ENCODE results near the gene CDK19. TPM values are rescaled to one million over a fixed set of nuclear protein-coding genes. Genes with fewer than 3 reads are reported as not detected.
A peak's percentile ranks its signal among the peaks of the same experiment; 100 is the strongest.

Gene CDK19
- total RNA-seq, 1 experiment from 2014 or later: 18.1 TPM

- H3K9ac ChIP-seq (ENCODE audit: low read length): no peak overlapping the region
- H4K20me1 ChIP-seq (ENCODE audit: insufficient read depth, low read depth, low read length): no peaks in the 10 kb centered on the region
- no peak overlapping the region for H2AFZ ChIP-seq (ENCODE audit: low read length)
- no peak for DNase-seq
- no peaks in the 10 kb centered on the region for H3K9me2 ChIP-seq (replicated peaks; ENCODE audit: insufficient read depth, low read length)
- no peaks in the 10 kb centered on the region for H3K27me3 ChIP-seq (ENCODE audit: low read length)
- no peaks in the 10 kb centered on the region for H3K4me1 ChIP-seq (ENCODE audit: low read length)
- no peaks in the 10 kb centered on the region for H3K9me3 ChIP-seq (ENCODE audit: low read length)
- H3K79me2 ChIP-seq (ENCODE audit: low read length): no peaks in the 10 kb centered on the region
- no peak overlapping the region for H3K4me3 ChIP-seq (ENCODE audit: low read length)
- no peak overlapping the region for H3K4me2 ChIP-seq (ENCODE audit: low read depth, low read length, poor library complexity, severe bottlenecking)
- no peak overlapping the region for H3K27ac ChIP-seq (ENCODE audit: low read length)
- no peaks in the 10 kb centered on the region for H3K36me3 ChIP-seq (ENCODE audit: insufficient read depth, low read length)
Observed at GRCh38 chr6:110823146-110823545, 7.9 kb upstream of the CDK19 start.

- DNase-seq: no peak
- no peaks in the 10 kb centered on the region for H3K36me3 ChIP-seq (ENCODE audit: insufficient read depth, low read length)
- no peak overlapping the region for H3K27ac ChIP-seq (ENCODE audit: low read length)
- no peak overlapping the region for H3K4me2 ChIP-seq (ENCODE audit: low read depth, low read length, poor library complexity, severe bottlenecking)
- H3K9me2 ChIP-seq (replicated peaks; ENCODE audit: insufficient read depth, low read length): no peaks in the 10 kb centered on the region
- H3K9ac ChIP-seq (ENCODE audit: low read length): no peak overlapping the region
- H3K9me3 ChIP-seq (ENCODE audit: low read length): no peaks in the 10 kb centered on the region
- no peak overlapping the region for H2AFZ ChIP-seq (ENCODE audit: low read length)
- H4K20me1 ChIP-seq (ENCODE audit: insufficient read depth, low read depth, low read length): no peaks in the 10 kb centered on the region
- no peaks in the 10 kb centered on the region for H3K4me1 ChIP-seq (ENCODE audit: low read length)
- H3K79me2 ChIP-seq (ENCODE audit: low read length): no peaks in the 10 kb centered on the region
- no peaks in the 10 kb centered on the region for H3K27me3 ChIP-seq (ENCODE audit: low read length)
- no peak overlapping the region for H3K4me3 ChIP-seq (ENCODE audit: low read length)
Observed at GRCh38 chr6:110822249-110822648, 7.0 kb upstream of the CDK19 start.

- H3K36me3 ChIP-seq (ENCODE audit: insufficient read depth, low read length): no peaks in the 10 kb centered on the region
- H3K79me2 ChIP-seq (ENCODE audit: low read length): peaks cover 7% of the 10 kb centered on the region; the same call in 1 of the 2 replicates
- no peak for DNase-seq
- H3K9ac ChIP-seq (ENCODE audit: low read length): peak overlapping the region; percentile 56
- H3K9me2 ChIP-seq (replicated peaks; ENCODE audit: insufficient read depth, low read length): no peaks in the 10 kb centered on the region
- H3K4me3 ChIP-seq (ENCODE audit: low read length): peak overlapping the region; percentile 86; the same call in 1 of the 2 replicates
- peaks cover 29% of the 10 kb centered on the region for H3K4me1 ChIP-seq (ENCODE audit: low read length)
- H4K20me1 ChIP-seq (ENCODE audit: insufficient read depth, low read depth, low read length): peaks cover 12% of the 10 kb centered on the region; the same call in 1 of the 2 replicates
- H3K27me3 ChIP-seq (ENCODE audit: low read length): no peaks in the 10 kb centered on the region
- peak overlapping the region; percentile 71 for H3K4me2 ChIP-seq (ENCODE audit: low read depth, low read length, poor library complexity, severe bottlenecking)
- H3K9me3 ChIP-seq (ENCODE audit: low read length): no peaks in the 10 kb centered on the region
- peak overlapping the region; percentile 73 for H3K27ac ChIP-seq (ENCODE audit: low read length)
- peak overlapping the region; percentile 22 for H2AFZ ChIP-seq (ENCODE audit: low read length)
Observed at GRCh38 chr6:110816677-110817076, 1.4 kb upstream of the CDK19 start.

- H3K9ac ChIP-seq (ENCODE audit: low read length): peak overlapping the region; percentile 84
- peaks cover 7% of the 10 kb centered on the region; the same call in 1 of the 2 replicates for H3K79me2 ChIP-seq (ENCODE audit: low read length)
- peak overlapping the region; percentile 86 for H3K4me3 ChIP-seq (ENCODE audit: low read length)
- peaks cover 39% of the 10 kb centered on the region for H3K4me1 ChIP-seq (ENCODE audit: low read length)
- peak overlapping the region; percentile 71 for H3K4me2 ChIP-seq (ENCODE audit: low read depth, low read length, poor library complexity, severe bottlenecking)
- peak overlapping the region; percentile 93 for H2AFZ ChIP-seq (ENCODE audit: low read length)
- H3K9me3 ChIP-seq (ENCODE audit: low read length): no peaks in the 10 kb centered on the region
- peaks cover 22% of the 10 kb centered on the region; the same call in 1 of the 2 replicates for H4K20me1 ChIP-seq (ENCODE audit: insufficient read depth, low read depth, low read length)
- H3K27ac ChIP-seq (ENCODE audit: low read length): peak overlapping the region; percentile 78
- no peaks in the 10 kb centered on the region for H3K9me2 ChIP-seq (replicated peaks; ENCODE audit: insufficient read depth, low read length)
- no peaks in the 10 kb centered on the region for H3K36me3 ChIP-seq (ENCODE audit: insufficient read depth, low read length)
- no peak for DNase-seq
- no peaks in the 10 kb centered on the region for H3K27me3 ChIP-seq (ENCODE audit: low read length)
Observed at GRCh38 chr6:110815015-110815410, 256 bp downstream of the CDK19 start.

- peak overlapping the region; percentile 86 for H3K4me3 ChIP-seq (ENCODE audit: low read length)
- H3K27me3 ChIP-seq (ENCODE audit: low read length): no peaks in the 10 kb centered on the region
- H3K9me2 ChIP-seq (replicated peaks; ENCODE audit: insufficient read depth, low read length): no peaks in the 10 kb centered on the region
- H3K4me1 ChIP-seq (ENCODE audit: low read length): peaks cover 39% of the 10 kb centered on the region
- H4K20me1 ChIP-seq (ENCODE audit: insufficient read depth, low read depth, low read length): peaks cover 22% of the 10 kb centered on the region; the same call in 1 of the 2 replicates
- peak overlapping the region; percentile 84 for H3K9ac ChIP-seq (ENCODE audit: low read length)
- H3K27ac ChIP-seq (ENCODE audit: low read length): peak overlapping the region; percentile 78
- no peaks in the 10 kb centered on the region for H3K9me3 ChIP-seq (ENCODE audit: low read length)
- peak overlapping the region; percentile 93 for H2AFZ ChIP-seq (ENCODE audit: low read length)
- peak overlapping the region; percentile 71 for H3K4me2 ChIP-seq (ENCODE audit: low read depth, low read length, poor library complexity, severe bottlenecking)
- peak; percentile 75 for DNase-seq
- H3K36me3 ChIP-seq (ENCODE audit: insufficient read depth, low read length): no peaks in the 10 kb centered on the region
- peaks cover 7% of the 10 kb centered on the region; the same call in 1 of the 2 replicates for H3K79me2 ChIP-seq (ENCODE audit: low read length)
Observed at GRCh38 chr6:110814102-110815014, 911 bp downstream of the CDK19 start.

- Histone ChIP-seq H3K4me3 (ENCODE audit: low read length) (peak overlapping the region; percentile 86), H3K36me3 (ENCODE audit: insufficient read depth, low read length) (no peaks in the 10 kb centered on the region), H3K4me2 (ENCODE audit: low read depth, low read length, poor library complexity, severe bottlenecking) (peak overlapping the region; percentile 71), H3K79me2 (ENCODE audit: low read length) (peaks cover 7% of the 10 kb centered on the region; the same call in 1 of the 2 replicates), H4K20me1 (ENCODE audit: insufficient read depth, low read depth, low read length) (peaks cover 22% of the 10 kb centered on the region; the same call in 1 of the 2 replicates), H3K27me3 (ENCODE audit: low read length) (no peaks in the 10 kb centered on the region), H3K9me3 (ENCODE audit: low read length) (no peaks in the 10 kb centered on the region), H3K9ac (ENCODE audit: low read length) (peak overlapping the region; percentile 84), H3K9me2 (replicated peaks; ENCODE audit: insufficient read depth, low read length) (no peaks in the 10 kb centered on the region), H3K4me1 (ENCODE audit: low read length) (peaks cover 39% of the 10 kb centered on the region), H2AFZ (ENCODE audit: low read length) (no peak overlapping the region), H3K27ac (ENCODE audit: low read length) (no peak overlapping the region)
- DNase-seq: no peak
Observed at GRCh38 chr6:110813338-110814101, 1.7 kb downstream of the CDK19 start.

- H3K27me3 ChIP-seq (ENCODE audit: low read length): no peaks in the 10 kb centered on the region
- H3K36me3 ChIP-seq (ENCODE audit: insufficient read depth, low read length): no peaks in the 10 kb centered on the region
- peaks cover 39% of the 10 kb centered on the region for H3K4me1 ChIP-seq (ENCODE audit: low read length)
- peaks cover 28% of the 10 kb centered on the region; the same call in 1 of the 2 replicates for H4K20me1 ChIP-seq (ENCODE audit: insufficient read depth, low read depth, low read length)
- no peak overlapping the region for H2AFZ ChIP-seq (ENCODE audit: low read length)
- no peak overlapping the region for H3K4me2 ChIP-seq (ENCODE audit: low read depth, low read length, poor library complexity, severe bottlenecking)
- H3K9me2 ChIP-seq (replicated peaks; ENCODE audit: insufficient read depth, low read length): no peaks in the 10 kb centered on the region
- no peaks in the 10 kb centered on the region for H3K9me3 ChIP-seq (ENCODE audit: low read length)
- no peak overlapping the region for H3K27ac ChIP-seq (ENCODE audit: low read length)
- H3K79me2 ChIP-seq (ENCODE audit: low read length): peaks cover 7% of the 10 kb centered on the region; the same call in 1 of the 2 replicates
- H3K4me3 ChIP-seq (ENCODE audit: low read length): no peak overlapping the region
- no peak for DNase-seq
- H3K9ac ChIP-seq (ENCODE audit: low read length): no peak overlapping the region
Observed at GRCh38 chr6:110812719-110813118, 2.5 kb downstream of the CDK19 start.
